HEK293 (cell line): ENCODE results near the gene SGPL1.

ENCODE experiments used
- CTCF ChIA-PET: fragments of 350-600 bp; formaldehyde crosslinking; extraction: SDS; loops from one replicate; lab custom pipeline; 2021; ENCODE audit warnings: antibody characterized with exemption; lab: Yijun Ruan, JAX
- POLR2A ChIA-PET: fragments of 300-600 bp; formaldehyde crosslinking; extraction: SDS; loops from one replicate; lab custom pipeline; 2020; ENCODE audit warnings: antibody characterized with exemption, inconsistent platforms; lab: Yijun Ruan, JAX
- H3K27ac ChIP-seq: fragments of 200-500 bp; sonication (Bioruptor generic); 2 replicates; pipeline ENCODE4 v1.5.1; 2014; ENCODE audit warnings: low read depth, low read length, control low read depth, inconsistent platforms; ENCODE audit errors: extremely low read depth
- H3K36me3 ChIP-seq, 2 experiments: fragments of 200-500 bp in 1 of 2; sonication (Bioruptor generic) in 1 of 2; 1 replicate in 1 of 2; 2 replicates in 1 of 2; pipeline ENCODE4 v1.5.1; 2014 to 2017; ENCODE audit warnings: inconsistent platforms in 2 of 2, low read length in 2 of 2; ENCODE audit not compliant: control insufficient read depth in 2 of 2, insufficient read depth in 1 of 2
- H3K4me1 ChIP-seq: fragments of 200-500 bp; sonication (Bioruptor generic); 2 replicates; pipeline ENCODE4 v1.5.1; 2014; ENCODE audit warnings: mild to moderate bottlenecking, low read length, inconsistent platforms; ENCODE audit not compliant: control insufficient read depth, insufficient read depth
- H3K4me3 ChIP-seq: 2 replicates; pipeline ENCODE4 v1.5.1; 2011; ENCODE audit warnings: low read depth, mild to moderate bottlenecking, control low read depth, low read length, moderate library complexity
- H3K9me3 ChIP-seq: fragments of 200-500 bp; sonication (Bioruptor generic); 2 replicates; pipeline ENCODE4 v1.5.1; 2014; ENCODE audit warnings: low read depth, low read length, inconsistent platforms; ENCODE audit not compliant: control insufficient read depth, insufficient read depth
- BCL11B ChIP-seq: fragments of 450-650 bp; formaldehyde crosslinking; IDR thresholded peaks from 2 replicates; pipeline ENCODE4 v1.5.1; 2016; ENCODE audit warnings: low read depth, missing biosample characterization, missing genetic modification characterization
- EGR2 ChIP-seq: fragments of 450-650 bp; formaldehyde crosslinking; IDR thresholded peaks from 2 replicates; pipeline ENCODE4 v1.5.1; 2016; ENCODE audit warnings: low read depth, missing biosample characterization, missing genetic modification characterization
- GLIS2 ChIP-seq: fragments of 450-650 bp; formaldehyde crosslinking; IDR thresholded peaks from 2 replicates; pipeline ENCODE4 v1.5.1; 2016; ENCODE audit warnings: missing biosample characterization, missing genetic modification characterization
- KLF9 ChIP-seq: fragments of 450-650 bp; formaldehyde crosslinking; IDR thresholded peaks from 2 replicates; pipeline ENCODE4 v1.5.1; 2016; ENCODE audit warnings: missing biosample characterization, missing genetic modification characterization, low read depth
- YY1 ChIP-seq: fragments of 450-650 bp; formaldehyde crosslinking; IDR thresholded peaks from 2 replicates; pipeline ENCODE4 v1.5.1; 2018; ENCODE audit warnings: missing biosample characterization, missing genetic modification characterization
- ZBTB48 ChIP-seq: fragments of 450-650 bp; formaldehyde crosslinking; IDR thresholded peaks from 2 replicates; pipeline ENCODE4 v1.5.1; 2016; ENCODE audit warnings: missing biosample characterization, missing genetic modification characterization
- ZFP37 ChIP-seq: fragments of 450-650 bp; formaldehyde crosslinking; IDR thresholded peaks from 2 replicates; pipeline ENCODE4 v1.5.1; 2016; ENCODE audit warnings: missing biosample characterization, missing genetic modification characterization
- ZIC2 ChIP-seq: fragments of 450-650 bp; formaldehyde crosslinking; IDR thresholded peaks from 2 replicates; pipeline ENCODE4 v1.5.1; 2016; ENCODE audit warnings: missing biosample characterization, missing genetic modification characterization
- ZNF10 ChIP-seq: fragments of 450-650 bp; formaldehyde crosslinking; IDR thresholded peaks from 2 replicates; pipeline ENCODE4 v1.5.1; 2017; ENCODE audit warnings: missing biosample characterization, missing genetic modification characterization
- ZNF184 ChIP-seq: fragments of 450-650 bp; IDR thresholded peaks from 2 replicates; pipeline ENCODE4 v1.5.1; 2018; ENCODE audit warnings: missing biosample characterization, mild to moderate bottlenecking, missing genetic modification characterization
- ZNF211 ChIP-seq: fragments of 450-650 bp; formaldehyde crosslinking; IDR thresholded peaks from 2 replicates; pipeline ENCODE4 v1.5.1; 2016; ENCODE audit warnings: low read depth, missing biosample characterization, missing genetic modification characterization
- ZNF239 ChIP-seq: fragments of 450-650 bp; formaldehyde crosslinking; IDR thresholded peaks from 2 replicates; pipeline ENCODE4 v1.5.1; 2016; ENCODE audit warnings: missing biosample characterization, missing genetic modification characterization
- ZNF549 ChIP-seq: fragments of 450-650 bp; IDR thresholded peaks from 2 replicates; pipeline ENCODE4 v1.5.1; 2018; ENCODE audit warnings: missing biosample characterization, missing genetic modification characterization, mild to moderate bottlenecking, inconsistent platforms, moderate library complexity
- ZNF596 ChIP-seq: fragments of 450-650 bp; IDR thresholded peaks from 2 replicates; pipeline ENCODE4 v1.5.0; 2018; ENCODE audit warnings: missing biosample characterization, mild to moderate bottlenecking, missing genetic modification characterization, moderate library complexity
- ZNF664 ChIP-seq: fragments of 450-650 bp; formaldehyde crosslinking; IDR thresholded peaks from 2 replicates; pipeline ENCODE4 v1.5.1; 2016; ENCODE audit warnings: missing biosample characterization, missing genetic modification characterization
- ZNF670 ChIP-seq: fragments of 450-650 bp; formaldehyde crosslinking; IDR thresholded peaks from 2 replicates; pipeline ENCODE4 v1.5.1; 2016; ENCODE audit warnings: missing biosample characterization, missing genetic modification characterization, low read depth
- ZNF791 ChIP-seq: fragments of 450-650 bp; formaldehyde crosslinking; IDR thresholded peaks from 2 replicates; pipeline ENCODE4 v1.5.1; 2016; ENCODE audit warnings: missing biosample characterization, missing genetic modification characterization
- TF ChIP-seq, protein P1 (sequence below): fragments of 450-650 bp; formaldehyde crosslinking; IDR thresholded peaks from 2 replicates; pipeline ENCODE4 v1.5.1; 2016; ENCODE audit warnings: missing biosample characterization, missing genetic modification characterization
- TF ChIP-seq, protein P2 (sequence below): fragments of 450-650 bp; formaldehyde crosslinking; IDR thresholded peaks from 2 replicates; pipeline ENCODE4 v1.5.1; 2016; ENCODE audit warnings: missing biosample characterization, missing genetic modification characterization
- TF ChIP-seq, protein P3 (sequence below): fragments of 450-650 bp; formaldehyde crosslinking; IDR thresholded peaks from 2 replicates; pipeline ENCODE4 v1.5.1; 2016; ENCODE audit warnings: missing biosample characterization, missing genetic modification characterization
- TF ChIP-seq, protein P4 (sequence below): fragments of 450-650 bp; formaldehyde crosslinking; IDR thresholded peaks from 2 replicates; pipeline ENCODE4 v1.5.1; 2016; ENCODE audit warnings: missing biosample characterization, missing genetic modification characterization
- TF ChIP-seq, protein P5 (sequence below): fragments of 450-650 bp; formaldehyde crosslinking; IDR thresholded peaks from 2 replicates; pipeline ENCODE4 v1.5.1; 2016; ENCODE audit warnings: missing biosample characterization, missing genetic modification characterization
- TF ChIP-seq, protein P6 (sequence below): fragments of 450-650 bp; formaldehyde crosslinking; IDR thresholded peaks from 2 replicates; pipeline ENCODE4 v1.5.1; 2016; ENCODE audit warnings: missing biosample characterization, missing genetic modification characterization

SGPL1 gene

DNA sequence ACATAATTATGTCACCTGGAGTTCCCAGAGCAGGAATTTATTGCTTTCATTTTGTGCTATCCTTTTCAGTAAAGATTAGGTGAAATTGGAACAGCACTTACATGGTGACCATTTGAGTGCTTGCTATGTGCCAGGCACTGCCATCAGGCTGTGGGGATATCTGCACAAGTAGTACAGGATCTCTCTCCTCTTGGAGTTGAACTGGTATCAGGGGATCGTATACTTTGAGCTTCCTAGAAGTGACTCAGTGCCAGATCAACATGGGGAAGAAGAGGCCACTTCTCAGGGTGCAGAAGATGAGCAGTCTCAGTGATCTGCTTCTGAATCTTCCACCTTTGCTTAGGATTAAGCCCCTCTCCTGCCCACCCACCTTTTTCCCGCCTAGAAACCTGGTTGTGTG lies 29.5 kb downstream of the SGPL1 start (continued):
- TF ChIP-seq, protein P1, sequence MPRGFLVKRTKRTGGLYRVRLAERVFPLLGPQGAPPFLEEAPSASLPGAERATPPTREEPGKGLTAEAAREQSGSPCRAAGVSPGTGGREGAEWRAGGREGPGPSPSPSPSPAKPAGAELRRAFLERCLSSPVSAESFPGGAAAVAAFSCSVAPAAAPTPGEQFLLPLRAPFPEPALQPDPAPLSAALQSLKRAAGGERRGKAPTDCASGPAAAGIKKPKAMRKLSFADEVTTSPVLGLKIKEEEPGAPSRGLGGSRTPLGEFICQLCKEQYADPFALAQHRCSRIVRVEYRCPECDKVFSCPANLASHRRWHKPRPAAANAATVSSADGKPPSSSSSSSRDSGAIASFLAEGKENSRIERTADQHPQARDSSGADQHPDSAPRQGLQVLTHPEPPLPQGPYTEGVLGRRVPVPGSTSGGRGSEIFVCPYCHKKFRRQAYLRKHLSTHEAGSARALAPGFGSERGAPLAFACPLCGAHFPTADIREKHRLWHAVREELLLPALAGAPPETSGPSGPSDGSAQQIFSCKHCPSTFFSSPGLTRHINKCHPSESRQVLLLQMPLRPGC (tag by site-specific recombination) = no peak
- TF ChIP-seq, protein P2, sequence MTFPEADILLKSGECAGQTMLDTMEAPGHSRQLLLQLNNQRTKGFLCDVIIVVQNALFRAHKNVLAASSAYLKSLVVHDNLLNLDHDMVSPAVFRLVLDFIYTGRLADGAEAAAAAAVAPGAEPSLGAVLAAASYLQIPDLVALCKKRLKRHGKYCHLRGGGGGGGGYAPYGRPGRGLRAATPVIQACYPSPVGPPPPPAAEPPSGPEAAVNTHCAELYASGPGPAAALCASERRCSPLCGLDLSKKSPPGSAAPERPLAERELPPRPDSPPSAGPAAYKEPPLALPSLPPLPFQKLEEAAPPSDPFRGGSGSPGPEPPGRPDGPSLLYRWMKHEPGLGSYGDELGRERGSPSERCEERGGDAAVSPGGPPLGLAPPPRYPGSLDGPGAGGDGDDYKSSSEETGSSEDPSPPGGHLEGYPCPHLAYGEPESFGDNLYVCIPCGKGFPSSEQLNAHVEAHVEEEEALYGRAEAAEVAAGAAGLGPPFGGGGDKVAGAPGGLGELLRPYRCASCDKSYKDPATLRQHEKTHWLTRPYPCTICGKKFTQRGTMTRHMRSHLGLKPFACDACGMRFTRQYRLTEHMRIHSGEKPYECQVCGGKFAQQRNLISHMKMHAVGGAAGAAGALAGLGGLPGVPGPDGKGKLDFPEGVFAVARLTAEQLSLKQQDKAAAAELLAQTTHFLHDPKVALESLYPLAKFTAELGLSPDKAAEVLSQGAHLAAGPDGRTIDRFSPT (tag by site-specific recombination) = no peak
- TF ChIP-seq, protein P3, sequence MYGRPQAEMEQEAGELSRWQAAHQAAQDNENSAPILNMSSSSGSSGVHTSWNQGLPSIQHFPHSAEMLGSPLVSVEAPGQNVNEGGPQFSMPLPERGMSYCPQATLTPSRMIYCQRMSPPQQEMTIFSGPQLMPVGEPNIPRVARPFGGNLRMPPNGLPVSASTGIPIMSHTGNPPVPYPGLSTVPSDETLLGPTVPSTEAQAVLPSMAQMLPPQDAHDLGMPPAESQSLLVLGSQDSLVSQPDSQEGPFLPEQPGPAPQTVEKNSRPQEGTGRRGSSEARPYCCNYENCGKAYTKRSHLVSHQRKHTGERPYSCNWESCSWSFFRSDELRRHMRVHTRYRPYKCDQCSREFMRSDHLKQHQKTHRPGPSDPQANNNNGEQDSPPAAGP = no peak
- no peak for TF ChIP-seq ZNF791 (tag by site-specific recombination)

DNA sequence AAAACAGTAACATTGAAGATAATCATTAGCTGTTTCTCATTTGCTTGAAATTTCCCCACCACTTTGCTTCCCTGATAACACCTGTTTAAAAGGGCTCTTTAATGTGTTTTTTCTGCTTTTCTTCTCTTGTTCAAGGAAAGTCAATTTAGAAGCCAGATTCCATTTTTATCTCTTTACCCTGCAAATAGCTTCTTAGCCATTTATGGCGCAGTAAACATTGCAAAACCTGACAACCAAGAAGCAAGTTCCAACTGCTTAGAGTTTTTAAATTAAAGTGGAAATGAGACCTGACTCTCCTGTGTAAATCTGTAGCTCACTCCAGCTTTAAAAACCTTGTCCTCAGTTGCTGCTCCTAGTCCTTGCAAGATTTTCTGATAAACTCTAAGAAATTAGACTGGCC lies 30.1 kb downstream of the SGPL1 start:
- POLR2A ChIA-PET = no interaction called here

More for the DNA sequence above, 30.1 kb downstream of the SGPL1 start:
- Histone ChIP-seq H3K9me3 (no peaks in the 10 kb centered on the region), H3K4me1 (peaks cover 3% of the 10 kb centered on the region; the same call in 1 of the 2 replicates), H3K27ac (no peak overlapping the region), H3K36me3 (peaks cover 7 to 23% of the 10 kb centered on the region in 2 experiments), H3K4me3 (no peak overlapping the region)
- CTCF ChIA-PET = interaction anchor here (0.6 to 0.7 kb wide), 2 partner anchors 34 to 86 kb away, joined by 3 to 6 read pairs; no protein-coding TSS in a partner anchor
- TF ChIP-seq, protein P4, sequence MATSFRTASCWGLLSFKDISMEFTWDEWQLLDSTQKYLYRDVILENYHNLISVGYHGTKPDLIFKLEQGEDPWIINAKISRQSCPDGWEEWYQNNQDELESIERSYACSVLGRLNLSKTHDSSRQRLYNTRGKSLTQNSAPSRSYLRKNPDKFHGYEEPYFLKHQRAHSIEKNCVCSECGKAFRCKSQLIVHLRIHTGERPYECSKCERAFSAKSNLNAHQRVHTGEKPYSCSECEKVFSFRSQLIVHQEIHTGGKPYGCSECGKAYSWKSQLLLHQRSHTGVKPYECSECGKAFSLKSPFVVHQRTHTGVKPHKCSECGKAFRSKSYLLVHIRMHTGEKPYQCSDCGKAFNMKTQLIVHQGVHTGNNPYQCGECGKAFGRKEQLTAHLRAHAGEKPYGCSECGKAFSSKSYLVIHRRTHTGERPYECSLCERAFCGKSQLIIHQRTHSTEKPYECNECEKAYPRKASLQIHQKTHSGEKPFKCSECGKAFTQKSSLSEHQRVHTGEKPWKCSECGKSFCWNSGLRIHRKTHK (tag by site-specific recombination) = no peak
- TF ChIP-seq ZFP37 (tag by site-specific recombination) (no peak), ZNF670 (tag by site-specific recombination) (no peak), ZBTB48 (tag by site-specific recombination) (no peak), EGR2 (tag by site-specific recombination) (no peak), ZNF596 (tag by site-specific recombination) (no peak), ZNF549 (tag by site-specific recombination) (no peak), GLIS2 (tag by site-specific recombination) (no peak), ZNF10 (no peak), BCL11B (tag by site-specific recombination) (no peak), ZIC2 (no peak), ZNF664 (tag by site-specific recombination) (no peak), YY1 (tag by site-specific recombination) (no peak), KLF9 (no peak), ZNF239 (tag by site-specific recombination) (no peak), ZNF184 (tag by site-specific recombination) (no peak), ZNF211 (no peak)
- TF ChIP-seq, protein P5, sequence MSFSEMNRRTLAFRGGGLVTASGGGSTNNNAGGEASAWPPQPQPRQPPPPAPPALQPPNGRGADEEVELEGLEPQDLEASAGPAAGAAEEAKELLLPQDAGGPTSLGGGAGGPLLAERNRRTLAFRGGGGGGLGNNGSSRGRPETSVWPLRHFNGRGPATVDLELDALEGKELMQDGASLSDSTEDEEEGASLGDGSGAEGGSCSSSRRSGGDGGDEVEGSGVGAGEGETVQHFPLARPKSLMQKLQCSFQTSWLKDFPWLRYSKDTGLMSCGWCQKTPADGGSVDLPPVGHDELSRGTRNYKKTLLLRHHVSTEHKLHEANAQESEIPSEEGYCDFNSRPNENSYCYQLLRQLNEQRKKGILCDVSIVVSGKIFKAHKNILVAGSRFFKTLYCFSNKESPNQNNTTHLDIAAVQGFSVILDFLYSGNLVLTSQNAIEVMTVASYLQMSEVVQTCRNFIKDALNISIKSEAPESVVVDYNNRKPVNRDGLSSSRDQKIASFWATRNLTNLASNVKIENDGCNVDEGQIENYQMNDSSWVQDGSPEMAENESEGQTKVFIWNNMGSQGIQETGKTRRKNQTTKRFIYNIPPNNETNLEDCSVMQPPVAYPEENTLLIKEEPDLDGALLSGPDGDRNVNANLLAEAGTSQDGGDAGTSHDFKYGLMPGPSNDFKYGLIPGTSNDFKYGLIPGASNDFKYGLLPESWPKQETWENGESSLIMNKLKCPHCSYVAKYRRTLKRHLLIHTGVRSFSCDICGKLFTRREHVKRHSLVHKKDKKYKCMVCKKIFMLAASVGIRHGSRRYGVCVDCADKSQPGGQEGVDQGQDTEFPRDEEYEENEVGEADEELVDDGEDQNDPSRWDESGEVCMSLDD (tag by site-specific recombination) = no peak
- TF ChIP-seq, protein P6, sequence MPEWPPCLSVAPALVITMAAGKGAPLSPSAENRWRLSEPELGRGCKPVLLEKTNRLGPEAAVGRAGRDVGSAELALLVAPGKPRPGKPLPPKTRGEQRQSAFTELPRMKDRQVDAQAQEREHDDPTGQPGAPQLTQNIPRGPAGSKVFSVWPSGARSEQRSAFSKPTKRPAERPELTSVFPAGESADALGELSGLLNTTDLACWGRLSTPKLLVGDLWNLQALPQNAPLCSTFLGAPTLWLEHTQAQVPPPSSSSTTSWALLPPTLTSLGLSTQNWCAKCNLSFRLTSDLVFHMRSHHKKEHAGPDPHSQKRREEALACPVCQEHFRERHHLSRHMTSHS (tag by site-specific recombination) = no peak
